ENCODE measurements around the gene RBM44. TPM values are rescaled to one million over a fixed set of nuclear protein-coding genes. Genes with fewer than 3 reads are reported as not detected.

The RBM44 gene
- total RNA-seq, 4 donors from 2014 or later: 0.38 to 2.6 (median 1.7) TPM

- TF ChIP-seq, protein P1, sequence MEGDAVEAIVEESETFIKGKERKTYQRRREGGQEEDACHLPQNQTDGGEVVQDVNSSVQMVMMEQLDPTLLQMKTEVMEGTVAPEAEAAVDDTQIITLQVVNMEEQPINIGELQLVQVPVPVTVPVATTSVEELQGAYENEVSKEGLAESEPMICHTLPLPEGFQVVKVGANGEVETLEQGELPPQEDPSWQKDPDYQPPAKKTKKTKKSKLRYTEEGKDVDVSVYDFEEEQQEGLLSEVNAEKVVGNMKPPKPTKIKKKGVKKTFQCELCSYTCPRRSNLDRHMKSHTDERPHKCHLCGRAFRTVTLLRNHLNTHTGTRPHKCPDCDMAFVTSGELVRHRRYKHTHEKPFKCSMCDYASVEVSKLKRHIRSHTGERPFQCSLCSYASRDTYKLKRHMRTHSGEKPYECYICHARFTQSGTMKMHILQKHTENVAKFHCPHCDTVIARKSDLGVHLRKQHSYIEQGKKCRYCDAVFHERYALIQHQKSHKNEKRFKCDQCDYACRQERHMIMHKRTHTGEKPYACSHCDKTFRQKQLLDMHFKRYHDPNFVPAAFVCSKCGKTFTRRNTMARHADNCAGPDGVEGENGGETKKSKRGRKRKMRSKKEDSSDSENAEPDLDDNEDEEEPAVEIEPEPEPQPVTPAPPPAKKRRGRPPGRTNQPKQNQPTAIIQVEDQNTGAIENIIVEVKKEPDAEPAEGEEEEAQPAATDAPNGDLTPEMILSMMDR (IDR thresholded peaks at IDR 0.05; ENCODE audit: low read depth): no peak
Observed at GRCh38 chr2:237885111-237885930, 86.7 kb downstream of the RBM44 start.

GRCh38 chr2:237885931-237886684, 87.5 kb downstream of the RBM44 start:
- TF ChIP-seq, protein P1 (IDR thresholded peaks at IDR 0.05; ENCODE audit: low read depth): no peak

DNA sequence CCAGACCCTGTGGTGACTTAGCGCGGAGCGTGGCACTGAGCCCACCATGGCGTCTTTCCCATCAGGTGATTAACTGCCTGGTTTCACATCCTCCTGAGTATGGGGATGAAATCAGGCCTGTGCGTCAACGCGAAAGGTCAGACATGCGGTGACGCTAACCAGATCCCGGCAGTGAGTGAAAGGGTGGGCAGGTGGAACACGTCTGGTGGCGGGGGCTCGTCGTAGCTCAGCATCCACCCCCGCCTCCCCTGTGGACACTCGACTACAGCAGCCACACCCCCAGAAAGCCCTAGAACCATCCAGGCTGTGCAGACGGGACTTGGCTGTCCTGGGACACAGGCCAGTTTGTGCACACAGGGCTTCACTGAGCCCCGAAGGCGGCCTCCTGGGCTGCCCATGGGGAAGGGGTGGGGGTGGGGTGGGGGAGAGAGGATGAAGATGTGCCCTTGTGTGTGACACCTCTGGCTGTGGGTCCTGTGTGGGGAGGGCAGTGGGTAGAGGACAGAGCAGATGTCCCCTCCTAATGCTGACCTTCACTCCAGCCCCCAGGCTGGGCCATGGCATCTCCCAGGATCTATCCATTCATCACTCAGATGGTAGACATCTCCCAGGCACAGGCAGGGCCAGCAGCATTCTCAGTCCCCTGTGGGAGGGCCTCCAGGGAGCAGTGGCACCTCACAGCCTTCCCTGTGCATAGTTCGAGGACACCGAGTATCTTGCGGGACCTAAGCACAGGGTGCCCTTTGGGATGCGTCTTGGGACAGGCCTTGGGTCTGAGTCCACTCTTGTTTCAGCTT, 88.3 kb downstream of the RBM44 start:
- TF ChIP-seq, protein P1 (IDR thresholded peaks at IDR 0.05; ENCODE audit: low read depth): no peak

DNA sequence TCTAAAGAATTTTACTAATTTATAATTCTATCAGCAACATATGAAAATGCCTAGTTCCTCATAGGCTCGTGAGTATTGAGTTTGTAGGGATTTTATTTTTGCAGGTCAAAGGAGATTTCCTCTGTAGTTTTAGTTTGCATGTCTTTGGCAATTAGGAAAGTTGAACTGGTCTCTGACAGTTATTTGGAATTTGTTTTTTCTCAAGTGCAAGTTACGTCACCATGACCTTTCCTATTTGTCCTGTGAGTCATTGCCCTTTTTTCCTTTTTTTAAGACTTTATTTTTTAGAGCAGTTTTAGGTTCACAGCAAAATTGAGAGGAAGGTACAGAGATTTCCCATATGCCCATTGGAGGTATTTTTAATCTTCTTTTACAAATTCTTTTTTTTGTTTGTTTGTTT, 89.8 kb downstream of the RBM44 start:
- TF ChIP-seq, protein P1 (IDR thresholded peaks at IDR 0.05; ENCODE audit: low read depth): no peak

- TF ChIP-seq, protein P1 (IDR thresholded peaks at IDR 0.05; ENCODE audit: low read depth): no peak
Observed at GRCh38 chr2:237889016-237889415, 90.4 kb downstream of the RBM44 start.

- TF ChIP-seq, protein P1 (IDR thresholded peaks at IDR 0.05; ENCODE audit: low read depth): no peak
Observed at GRCh38 chr2:237889811-237890210, 91.2 kb downstream of the RBM44 start.

Small RNA genes lying within 50 kb of the gene (small RNA-seq; reads per million reads assigned to genes)
- gene RF00157: not detected

Other genes starting within 250 kb of the RBM44 start
- not detected for gene PRLH, start 232.2 kb upstream of the RBM44 start, total RNA-seq
- 1 to 10 TPM in 1 of 4 donors, under 1 TPM in 1, not detected in 2; 0.65 to 1.2 TPM for gene RAB17, start 208.0 kb upstream of the RBM44 start, total RNA-seq
- 100 to 1,000 TPM in 2 of 4 donors, 10 to 100 TPM in 2; 85.4 to 130 (median 99.6) TPM for gene LRRFIP1, start 171.2 kb upstream of the RBM44 start, total RNA-seq
- 1 to 10 TPM in 3 of 4 donors, not detected in 1; 1.5 to 5.6 (median 2.9) TPM for gene RAMP1, start 60.8 kb downstream of the RBM44 start, total RNA-seq
- gene UBE2F, start 168.2 kb downstream of the RBM44 start, total RNA-seq: 10 to 100 TPM; 38.8 to 61.5 (median 45.1) TPM